Activated naive CD4-positive, alpha-beta T cell treated with anti-CD3 and anti-CD28 coated beads, Interleukin-2, amount 50 U/mL, for 72 hours (primary cell): ENCODE data around the gene COL1A1. TPM values are rescaled to one million over a fixed set of nuclear protein-coding genes. Genes with fewer than 3 reads are reported as not detected.

Experiments
- ATAC-seq, 2 donors: fragments of 150-1000 bp; cut with Tn5 transposase; 2 replicates each; pipeline ENCODE4 v1.10.0; 2021; ENCODE audit warnings: mild to moderate bottlenecking in 2 of 2, moderate library complexity in 2 of 2
- DNase-seq, 2 donors: peaks; one replicate each; pipeline ENCODE4 v3.0.0; 2021 to 2022; ENCODE audit warnings: low spot score in 2 of 2
- H3K27ac Mint-ChIP-seq, 2 donors: one replicate each; pipeline ENCODE4 v1.8.0; 2022; ENCODE audit warnings: mild to moderate bottlenecking in 2 of 2, mixed read lengths in 2 of 2
- H3K36me3 Mint-ChIP-seq, 2 donors: one replicate each; pipeline ENCODE4 v1.8.0; 2022; ENCODE audit warnings: mixed read lengths in 2 of 2
- H3K9me3 Mint-ChIP-seq, 2 donors: one replicate each; pipeline ENCODE4 v1.8.0; 2022; ENCODE audit warnings: mixed read lengths in 2 of 2
- total RNA-seq, 2 donors: library from RNA; stranded (reverse); gene quantifications; one replicate each; pipeline ENCODE4 v1.2.3, GENCODE V29; 2022

The COL1A1 gene
- total RNA-seq, 2 donors from 2014 or later, result 0.48 to 3.0 TPM

DNA sequence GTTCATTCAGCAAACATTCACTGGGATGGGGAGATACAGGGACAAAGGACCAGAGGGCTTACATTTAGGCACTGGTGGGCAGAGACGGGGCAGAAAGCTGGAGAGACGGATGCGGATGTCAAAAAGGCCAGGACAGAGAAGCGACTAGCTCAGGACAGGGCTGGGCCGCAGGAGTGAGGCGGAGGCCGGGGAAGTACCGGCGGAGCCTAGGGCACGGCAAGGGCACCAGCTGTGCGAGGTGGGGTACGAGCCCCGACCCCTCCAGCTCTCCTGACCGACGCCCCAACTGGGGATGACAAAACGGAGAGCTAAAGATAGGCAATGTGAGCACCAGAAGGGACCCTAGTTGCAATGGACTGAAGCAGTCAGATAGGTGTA lies 39.5 kb downstream of the COL1A1 start:
- Mint-ChIP-seq H3K36me3 (peaks cover 0 to 4% of the 10 kb centered on the region in 2 donors), H3K9me3 (peaks cover 4 to 9% of the 10 kb centered on the region in 2 donors), H3K27ac (peak overlapping the region; percentile 95 to 98)
- DNase-seq (no peak), ATAC-seq (peak in 1 of 2 donors; percentile 7)

DNA sequence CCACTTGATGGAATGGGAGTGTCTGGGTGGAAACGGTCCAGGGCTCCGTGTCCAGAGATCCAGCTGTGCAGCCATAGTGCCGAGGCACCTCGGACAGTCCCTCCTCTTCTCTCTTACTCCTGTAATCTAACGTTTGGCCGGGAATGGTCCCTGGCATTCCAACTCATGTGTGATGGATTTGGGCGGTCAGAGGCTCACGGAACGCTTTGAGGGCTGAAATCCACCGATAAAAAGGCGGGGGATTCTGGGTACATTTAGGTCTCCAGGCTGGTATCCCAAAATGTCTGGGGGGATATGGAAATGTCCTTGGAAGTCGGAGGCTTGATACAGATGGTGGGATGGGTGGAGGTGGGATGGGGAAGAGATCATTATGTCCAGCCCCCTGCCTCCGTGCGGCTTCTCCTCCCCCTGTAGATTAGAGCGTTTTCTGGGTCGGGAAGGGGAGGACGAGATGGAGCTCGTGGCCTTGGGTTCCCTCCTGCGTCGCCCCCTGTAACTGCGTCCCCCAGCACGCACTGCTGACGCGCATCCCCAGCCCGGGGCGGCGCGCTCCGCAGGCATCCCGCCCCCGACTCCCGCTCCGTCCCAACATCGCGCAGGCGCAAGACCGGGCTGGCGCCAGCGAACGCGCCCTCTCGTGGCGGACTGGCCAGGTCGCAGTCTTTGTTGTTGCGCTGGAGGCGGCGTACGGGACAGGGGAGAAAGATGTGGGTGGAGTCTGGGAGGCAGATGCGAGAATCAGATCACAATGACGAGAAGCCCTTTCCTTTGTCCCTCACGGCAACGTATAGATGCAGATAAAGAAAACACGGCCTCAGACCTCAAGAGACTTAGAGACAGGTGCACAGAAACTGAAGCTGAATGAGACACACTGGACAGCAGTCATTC lies 40.2 kb downstream of the COL1A1 start:
- DNase-seq (peak; percentile 97 to 99), ATAC-seq (peak; percentile 92 to 95)
- Mint-ChIP-seq H3K9me3 (peaks cover 4 to 9% of the 10 kb centered on the region in 2 donors), H3K27ac (peak overlapping the region; percentile 95 to 98), H3K36me3 (peaks cover 0 to 4% of the 10 kb centered on the region in 2 donors)

DNA sequence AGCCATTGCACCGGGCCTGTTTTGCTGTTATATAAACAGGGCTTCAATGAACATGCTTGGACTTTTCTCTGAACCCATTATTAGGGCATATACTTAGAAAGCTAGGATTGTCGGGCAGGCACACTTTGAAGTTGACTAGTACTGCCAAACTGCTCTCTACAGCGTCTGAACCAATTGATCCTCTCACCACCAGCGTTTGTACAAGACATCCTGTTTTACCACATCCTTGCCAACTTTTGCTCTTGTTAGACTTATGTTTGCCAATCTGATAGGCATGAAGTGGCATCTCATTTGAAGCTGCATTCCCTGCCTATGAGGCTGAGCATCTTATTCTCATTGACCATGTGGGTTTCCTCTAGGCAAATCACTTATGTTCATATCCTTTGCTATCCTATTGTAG lies 43.5 kb downstream of the COL1A1 start:
- H3K27ac Mint-ChIP-seq, result no peak overlapping the region

GRCh38 chr17:50155115-50155819 lies 46.2 kb downstream of the COL1A1 start:
- Mint-ChIP-seq H3K27ac (no peak overlapping the region), H3K9me3 (no peaks in the 10 kb centered on the region)

More for the DNA sequence above, 43.5 kb downstream of the COL1A1 start:
- H3K36me3 Mint-ChIP-seq, result peaks cover 0 to 4% of the 10 kb centered on the region in 2 donors
- ATAC-seq, result no peak
- DNase-seq, result no peak
- peaks cover 4 to 9% of the 10 kb centered on the region in 2 donors for H3K9me3 Mint-ChIP-seq

DNA sequence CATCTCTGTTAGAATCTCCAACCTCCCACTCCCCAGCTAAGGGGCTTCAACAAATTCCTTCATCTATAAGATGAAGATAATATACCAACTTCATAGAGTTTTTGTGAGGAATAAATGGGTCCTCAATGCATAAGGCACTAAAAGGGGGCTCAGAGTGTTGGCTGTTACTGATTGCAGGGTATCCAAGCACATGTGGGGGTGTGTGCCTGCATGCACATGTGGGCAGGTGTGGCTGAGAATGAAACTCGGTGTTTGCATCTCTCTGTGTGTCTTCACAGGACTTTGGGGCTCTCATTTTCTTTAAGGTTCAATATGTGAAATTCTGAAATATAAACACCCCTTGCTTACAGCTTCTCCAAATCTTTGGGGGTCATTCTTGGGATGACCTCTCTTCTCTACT lies 46.8 kb downstream of the COL1A1 start:
- Mint-ChIP-seq H3K9me3 (no peaks in the 10 kb centered on the region), H3K27ac (no peak overlapping the region), H3K36me3 (no peaks in the 10 kb centered on the region)
- DNase-seq (no peak), ATAC-seq (no peak)

More at GRCh38 chr17:50155115-50155819, 46.2 kb downstream of the COL1A1 start:
- DNase-seq (no peak), ATAC-seq (no peak)
- H3K36me3 Mint-ChIP-seq, result no peaks in the 10 kb centered on the region

GRCh38 chr17:50153650-50154575 lies 47.5 kb downstream of the COL1A1 start:
- Mint-ChIP-seq H3K9me3 (no peaks in the 10 kb centered on the region), H3K27ac (no peak overlapping the region), H3K36me3 (no peaks in the 10 kb centered on the region)
- no peak for ATAC-seq
- DNase-seq, result no peak

DNA sequence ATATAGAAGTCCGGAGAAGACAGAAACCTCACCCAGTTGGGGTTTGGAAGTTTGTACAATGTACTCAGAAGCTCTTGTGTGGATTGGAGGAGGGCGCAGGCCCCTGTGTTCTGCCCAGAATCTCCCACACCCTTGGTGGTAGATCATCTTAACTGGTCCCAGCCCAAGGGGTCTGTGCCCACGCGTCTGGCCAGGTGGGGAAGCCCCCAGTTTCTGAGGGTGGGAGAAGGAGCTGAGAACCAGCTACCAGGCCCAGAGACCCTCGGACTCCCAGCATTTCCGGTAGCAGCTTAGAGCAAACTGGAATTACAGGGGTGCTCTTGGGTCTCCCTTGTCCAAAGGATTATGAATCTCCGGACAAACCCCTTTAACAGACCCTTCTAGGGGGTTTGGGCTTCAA lies 48.7 kb downstream of the COL1A1 start:
- DNase-seq (no peak), ATAC-seq (no peak)
- H3K9me3 Mint-ChIP-seq, result no peaks in the 10 kb centered on the region
- no peak overlapping the region for H3K27ac Mint-ChIP-seq
- H3K36me3 Mint-ChIP-seq, result peaks cover 8 to 10% of the 10 kb centered on the region in 2 donors

DNA sequence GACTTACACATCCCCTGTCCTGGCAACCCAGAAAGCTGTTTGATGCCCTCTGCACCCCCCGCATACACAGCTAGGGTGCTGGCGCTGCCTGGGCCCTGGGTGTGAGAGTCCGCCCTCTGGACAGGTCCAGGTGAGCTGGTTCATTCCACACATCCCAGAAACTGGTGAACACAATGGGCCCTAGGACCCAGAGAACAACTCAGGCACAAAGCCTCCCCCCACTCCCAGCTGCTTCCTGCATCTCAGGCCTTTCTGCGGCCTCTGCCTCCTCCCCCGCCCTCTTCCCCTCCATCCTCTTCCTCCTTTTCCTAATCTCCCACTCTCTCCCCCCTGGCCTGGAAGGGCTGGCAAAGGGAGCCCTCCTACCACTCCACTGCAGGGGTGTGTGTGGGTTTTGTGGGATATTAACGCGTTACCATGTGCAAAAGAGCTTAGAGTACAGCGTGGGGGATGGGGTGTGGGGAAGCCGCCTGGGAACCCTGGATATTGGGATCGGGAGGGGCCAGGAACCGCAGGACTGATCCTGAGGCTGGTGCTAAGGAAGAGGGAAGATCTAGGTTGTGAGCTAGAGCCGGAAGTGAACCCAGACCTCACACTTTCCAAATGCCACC lies 49.4 kb downstream of the COL1A1 start:
- Mint-ChIP-seq H3K9me3 (no peaks in the 10 kb centered on the region), H3K27ac (peak overlapping the region; percentile 84 to 90), H3K36me3 (peaks cover 15 to 17% of the 10 kb centered on the region in 2 donors)
- DNase-seq (peak in 1 of 2 donors; percentile 59), ATAC-seq (peak; percentile 2 to 32)

DNA sequence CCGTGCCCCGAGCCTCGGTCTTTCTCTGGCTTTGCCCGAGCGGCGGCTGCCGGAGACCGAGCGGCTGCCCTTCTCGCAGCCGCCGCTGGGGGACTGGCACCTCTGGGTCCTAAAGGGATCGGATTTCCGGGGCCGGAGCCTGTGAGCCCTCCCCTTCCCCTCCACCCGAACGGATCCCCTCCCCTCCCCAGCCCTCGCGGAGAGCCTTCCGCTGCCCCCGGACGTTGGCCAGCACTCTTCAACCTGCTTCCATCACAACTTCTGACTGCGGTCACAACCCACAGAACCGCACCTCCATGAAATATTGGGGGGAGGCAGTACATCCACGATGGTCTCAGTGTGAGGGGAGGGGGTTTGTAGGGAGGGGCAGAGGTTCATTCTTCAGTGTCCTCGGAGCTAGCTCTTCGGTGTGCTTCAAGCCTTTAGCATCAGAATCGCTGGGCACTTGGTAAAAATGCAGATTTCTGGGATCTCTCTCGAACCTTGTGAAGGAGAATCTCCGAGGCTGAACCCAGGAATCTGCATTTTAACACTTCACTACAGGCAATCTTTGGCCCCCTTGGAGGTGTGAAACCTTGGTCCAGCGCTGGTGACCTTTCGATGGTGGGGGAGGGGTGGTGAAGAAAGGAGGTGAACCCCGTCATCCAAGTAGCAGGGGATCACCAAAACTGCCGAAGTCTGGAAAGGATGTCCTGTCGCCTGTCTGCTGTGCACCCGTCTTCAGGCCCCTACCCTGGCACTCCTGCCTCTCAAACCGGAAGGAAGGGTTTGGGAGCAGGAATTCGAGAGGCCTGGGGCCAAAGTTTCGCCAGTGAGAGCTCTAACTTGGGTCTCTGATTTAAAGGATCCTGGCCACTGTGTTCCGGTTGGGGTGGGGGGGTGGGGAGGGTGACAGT lies 50.1 kb downstream of the COL1A1 start:
- peaks cover 21 to 22% of the 10 kb centered on the region in 2 donors for H3K36me3 Mint-ChIP-seq
- peak; percentile 86 to 87 for DNase-seq
- peak; percentile 69 to 80 for ATAC-seq
- no peaks in the 10 kb centered on the region for H3K9me3 Mint-ChIP-seq
- H3K27ac Mint-ChIP-seq, result peak overlapping the region; percentile 90 to 92

DNA sequence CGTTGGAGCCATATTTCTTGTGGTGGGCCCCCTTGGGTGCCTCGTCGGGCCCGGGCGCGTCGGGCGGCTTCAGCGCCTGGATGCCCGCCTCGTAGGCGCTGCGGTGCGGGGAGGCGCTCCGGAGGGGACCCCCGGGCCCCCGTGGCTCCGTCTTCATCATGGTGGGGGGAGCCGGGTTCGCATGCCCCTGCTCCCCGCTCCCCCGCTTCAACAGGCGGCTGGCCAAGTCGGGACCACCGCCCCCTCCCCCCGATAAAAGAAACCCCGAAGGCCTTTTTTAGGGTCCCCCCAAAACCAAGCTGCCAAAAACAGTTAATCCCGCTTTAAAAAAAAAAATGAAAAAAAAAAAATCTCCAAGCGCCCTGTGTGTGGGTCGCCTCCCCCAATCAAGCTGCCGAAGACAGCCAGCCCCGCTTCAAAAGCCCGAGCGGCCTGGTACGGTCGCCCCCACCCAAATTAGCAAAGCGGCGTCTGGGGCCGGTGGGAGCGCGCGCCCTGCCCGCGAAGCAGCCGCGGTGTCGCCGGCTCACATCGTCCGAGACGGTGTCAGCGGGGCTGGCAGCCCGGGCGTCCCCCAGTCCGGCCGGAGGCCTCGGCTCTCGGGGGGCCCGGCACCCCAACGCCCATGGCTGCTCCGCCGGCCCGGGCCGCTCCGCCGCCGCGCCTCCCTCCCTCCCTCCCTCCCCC lies 50.9 kb downstream of the COL1A1 start, which contains the start of gene PPP1R9B:
Gene PPP1R9B, minus strand, starts transcription at position 324 of the 687 bp plus-strand sequence. Its CDS starts 164 bp downstream, at position 160.
- Mint-ChIP-seq H3K36me3 (peaks cover 21 to 22% of the 10 kb centered on the region in 2 donors), H3K27ac (peak within 1 kb of the TSS; percentile 90 to 92), H3K9me3 (no peaks in the 10 kb centered on the region)
- ATAC-seq (peak; percentile 0 to 10), DNase-seq (no peak)

DNA sequence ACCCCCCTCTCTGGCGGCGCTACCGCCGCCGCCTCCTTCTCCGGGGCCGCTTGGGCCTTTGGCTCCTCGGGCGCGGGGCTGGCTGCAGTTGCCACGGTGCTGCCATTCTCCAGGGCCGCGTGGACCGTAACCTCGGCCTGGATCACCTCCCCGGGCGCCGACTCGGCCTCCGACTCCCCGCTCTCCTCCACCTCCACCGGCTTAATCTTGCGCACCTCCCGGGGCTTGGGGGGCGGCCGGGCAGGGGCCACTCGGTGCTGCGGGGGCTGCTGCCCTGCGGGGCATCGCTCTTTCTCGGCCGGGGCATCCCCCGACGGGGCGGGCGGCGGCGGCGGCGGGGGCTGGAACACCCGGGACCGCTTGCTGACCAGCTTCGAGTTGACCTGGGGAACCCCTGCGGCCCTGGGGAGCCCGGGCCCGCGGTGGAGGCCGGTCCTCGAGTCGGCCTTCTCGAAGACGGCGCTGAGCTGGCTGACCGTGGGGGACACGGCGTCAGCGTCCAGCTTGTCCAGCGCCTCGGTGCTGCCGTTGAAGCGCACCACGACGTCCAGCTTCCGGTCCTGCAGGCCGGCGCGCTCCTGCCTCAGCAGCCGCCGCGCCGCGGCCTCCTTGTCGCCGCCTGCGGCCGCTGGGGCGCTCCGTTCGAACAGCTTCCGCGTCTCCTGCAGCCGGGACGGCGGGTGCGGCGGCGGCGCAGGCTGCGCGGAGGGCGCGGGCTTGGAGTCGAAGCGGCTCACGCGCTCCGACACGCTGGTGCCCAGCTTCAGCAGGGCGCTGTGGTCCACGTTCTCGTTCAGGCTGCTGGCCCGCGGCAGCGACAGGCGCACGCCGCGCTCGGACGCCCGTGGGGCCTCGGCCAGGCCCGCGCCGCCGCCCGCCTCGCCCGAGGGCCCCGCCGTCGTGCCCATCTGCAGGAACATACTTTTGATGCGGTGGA lies 51.7 kb downstream of the COL1A1 start:
- no peak for ATAC-seq

DNA sequence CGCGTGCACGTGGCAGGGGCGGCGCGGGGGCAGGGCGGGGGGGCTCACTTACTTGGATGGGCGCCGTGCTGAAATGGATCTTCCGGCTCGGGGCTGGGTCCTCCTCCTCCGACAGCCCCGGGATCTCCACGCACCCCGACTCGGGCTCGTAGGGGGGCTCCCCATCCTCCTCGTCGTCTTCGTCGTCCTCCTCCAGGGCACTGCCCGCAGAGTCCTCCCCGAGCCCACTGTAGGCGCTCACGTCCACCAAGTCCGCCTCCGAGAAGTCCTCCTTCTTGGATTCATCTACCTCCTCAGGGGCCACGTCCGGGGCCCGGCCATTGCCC lies 52.4 kb downstream of the COL1A1 start:
- H3K9me3 Mint-ChIP-seq, result no peaks in the 10 kb centered on the region
- ATAC-seq (no peak), DNase-seq (no peak)
- peaks cover 29% of the 10 kb centered on the region in 2 donors for H3K36me3 Mint-ChIP-seq
- peak overlapping the region in 1 of 2 donors; percentile 85 for H3K27ac Mint-ChIP-seq

More for the DNA sequence above, 51.7 kb downstream of the COL1A1 start:
- DNase-seq, result peak in 1 of 2 donors; percentile 64
- Mint-ChIP-seq H3K9me3 (no peaks in the 10 kb centered on the region), H3K27ac (peak overlapping the region in 1 of 2 donors; percentile 85), H3K36me3 (peaks cover 23% of the 10 kb centered on the region in 2 donors)

DNA sequence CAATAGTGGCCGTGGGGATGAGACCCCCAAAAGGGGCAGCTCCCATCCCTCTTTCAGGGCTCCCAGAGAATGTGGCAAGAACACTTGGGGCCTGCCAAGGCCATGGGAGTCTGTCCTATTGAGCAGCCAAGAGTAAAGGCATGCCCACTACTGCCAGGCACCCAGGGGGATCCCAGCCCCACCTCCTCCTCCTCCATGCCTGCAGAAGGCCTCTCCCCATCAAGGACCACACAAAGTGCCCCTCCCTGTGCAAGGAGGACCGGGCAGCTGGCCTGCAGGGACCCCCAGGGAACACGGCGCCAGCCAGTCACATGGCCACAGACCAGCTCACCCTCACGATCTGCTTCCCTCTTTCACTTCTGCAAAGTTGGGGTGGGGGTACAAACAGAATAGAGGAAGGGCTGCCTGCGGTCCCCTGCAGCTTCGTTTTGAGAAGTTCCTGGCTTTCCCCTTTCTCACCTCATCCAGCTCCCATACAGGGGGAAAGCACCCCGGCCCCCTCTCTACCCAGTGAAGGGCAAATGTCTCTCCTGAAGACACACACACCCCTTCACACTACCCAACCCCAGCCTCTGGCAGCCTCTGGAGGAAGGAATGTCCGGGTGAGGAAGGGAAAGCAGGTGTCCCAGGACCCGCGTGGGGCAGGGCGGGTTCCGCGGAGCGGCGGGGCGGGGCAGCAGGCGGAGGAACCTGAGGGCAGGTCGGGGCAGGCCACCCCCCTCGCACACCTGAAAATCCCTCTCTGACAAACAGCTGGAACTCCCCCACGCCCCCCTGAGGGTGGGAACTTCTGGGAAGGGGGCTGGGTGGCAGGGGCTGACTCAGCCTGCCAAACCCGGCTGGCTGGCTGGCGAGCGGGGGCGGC lies 53.0 kb downstream of the COL1A1 start:
- peak; percentile 73 to 88 for DNase-seq
- no peaks in the 10 kb centered on the region for H3K9me3 Mint-ChIP-seq
- peak overlapping the region in 1 of 2 donors; percentile 85 for H3K27ac Mint-ChIP-seq
- H3K36me3 Mint-ChIP-seq, result peaks cover 30% of the 10 kb centered on the region in 2 donors
- peak; percentile 58 to 68 for ATAC-seq
